GM18498 (cell line): ENCODE measurements around the gene RDH14.

Experiments used
- ATAC-seq: cut with Tn5 transposase; IDR thresholded peaks from one replicate; pipeline ENCODE4 v1.9.1; 2021; ENCODE audit warnings: mild to moderate bottlenecking, moderate library complexity; ENCODE audit not compliant: unreplicated experiment

The RDH14 gene, protein sequence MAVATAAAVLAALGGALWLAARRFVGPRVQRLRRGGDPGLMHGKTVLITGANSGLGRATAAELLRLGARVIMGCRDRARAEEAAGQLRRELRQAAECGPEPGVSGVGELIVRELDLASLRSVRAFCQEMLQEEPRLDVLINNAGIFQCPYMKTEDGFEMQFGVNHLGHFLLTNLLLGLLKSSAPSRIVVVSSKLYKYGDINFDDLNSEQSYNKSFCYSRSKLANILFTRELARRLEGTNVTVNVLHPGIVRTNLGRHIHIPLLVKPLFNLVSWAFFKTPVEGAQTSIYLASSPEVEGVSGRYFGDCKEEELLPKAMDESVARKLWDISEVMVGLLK

DNA sequence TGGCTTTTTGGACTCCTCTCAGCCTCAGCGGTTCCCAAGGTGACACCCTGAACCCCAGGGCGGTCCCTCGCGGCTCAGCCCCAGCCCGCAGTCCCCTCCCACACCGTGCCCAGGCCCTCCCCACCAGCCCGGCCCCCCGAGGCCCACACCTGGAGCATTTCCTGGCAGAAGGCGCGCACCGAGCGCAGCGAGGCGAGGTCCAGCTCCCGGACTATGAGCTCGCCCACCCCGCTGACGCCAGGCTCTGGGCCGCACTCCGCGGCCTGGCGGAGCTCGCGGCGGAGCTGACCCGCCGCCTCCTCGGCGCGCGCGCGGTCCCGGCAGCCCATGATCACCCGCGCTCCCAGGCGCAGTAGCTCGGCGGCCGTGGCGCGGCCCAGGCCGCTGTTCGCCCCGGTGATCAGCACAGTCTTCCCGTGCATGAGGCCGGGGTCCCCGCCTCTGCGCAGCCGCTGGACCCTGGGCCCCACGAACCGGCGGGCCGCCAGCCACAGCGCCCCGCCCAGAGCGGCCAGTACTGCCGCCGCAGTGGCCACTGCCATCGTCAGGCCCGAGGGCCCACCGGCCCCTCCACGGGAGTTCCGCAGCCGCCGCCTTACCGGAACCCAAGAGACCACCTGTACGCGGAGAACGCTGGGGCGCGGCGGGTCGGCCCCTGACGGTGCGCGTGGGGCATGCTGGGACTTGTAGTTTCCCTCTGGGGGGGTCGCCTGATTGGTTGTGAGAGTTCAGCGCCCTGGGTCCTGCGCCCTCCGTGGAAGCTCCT lies at the start of gene RDH14:
Gene RDH14, minus strand, starts transcription at position 623 of the 766 bp plus-strand sequence. Its CDS starts 81 bp downstream, at position 542.
- peak; percentile 94 for ATAC-seq

DNA sequence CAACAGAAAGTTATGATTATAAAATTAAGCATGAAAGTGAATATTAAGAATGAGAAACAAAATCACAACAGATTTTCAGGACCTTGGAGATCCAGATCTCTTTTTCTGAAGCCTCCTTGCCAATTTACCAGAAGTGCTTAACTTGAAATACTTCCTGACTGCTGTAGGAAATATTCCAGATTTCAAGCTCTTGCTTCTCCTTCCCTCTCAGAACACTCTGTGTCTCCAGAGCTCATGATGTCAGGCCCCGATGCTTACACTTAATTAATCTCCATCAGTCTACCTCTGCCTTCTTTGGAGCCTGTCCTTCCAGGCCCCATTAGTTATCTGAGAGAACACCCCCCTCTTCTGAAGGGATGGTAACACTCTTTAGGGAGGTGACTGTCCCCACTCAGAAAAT lies 49.6 kb upstream of the RDH14 start:
- ATAC-seq = no peak

DNA sequence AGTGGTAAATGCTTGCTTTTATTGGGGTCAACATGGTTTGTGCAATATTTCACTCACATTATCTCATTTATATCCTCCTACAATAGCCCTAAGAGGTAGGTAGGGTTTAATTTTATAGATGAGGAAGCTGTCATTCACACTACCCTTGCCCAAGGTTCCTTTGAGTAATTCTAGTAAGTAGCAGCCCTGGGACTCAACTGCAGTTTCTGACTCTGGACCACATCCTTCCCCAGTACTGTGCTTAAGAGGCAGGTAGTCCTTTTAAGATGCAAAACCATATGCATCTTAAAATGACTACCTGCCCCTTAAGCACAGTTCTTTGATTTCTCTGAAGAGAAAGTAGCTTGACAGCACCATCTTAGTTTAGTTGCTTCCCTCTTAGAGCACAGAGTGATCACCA lies 44.7 kb upstream of the RDH14 start:
- ATAC-seq = no peak

DNA sequence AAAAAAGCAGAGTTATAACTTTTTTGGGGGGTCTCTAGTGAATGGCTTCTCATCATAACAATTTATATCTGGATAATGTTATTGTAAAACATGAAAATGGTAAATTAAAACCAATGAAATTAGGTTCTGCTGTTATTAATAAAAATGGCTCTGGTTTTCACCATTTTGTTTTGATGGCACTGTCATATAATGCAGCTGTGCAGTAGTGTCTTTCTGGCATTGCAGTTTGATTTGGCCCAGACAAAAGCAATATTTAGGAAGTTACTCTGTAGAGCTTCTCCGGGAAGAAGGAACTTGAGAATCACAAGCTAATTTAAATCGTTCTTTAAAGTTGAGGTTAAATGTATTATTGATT lies 44.1 kb upstream of the RDH14 start:
- ATAC-seq = no peak

DNA sequence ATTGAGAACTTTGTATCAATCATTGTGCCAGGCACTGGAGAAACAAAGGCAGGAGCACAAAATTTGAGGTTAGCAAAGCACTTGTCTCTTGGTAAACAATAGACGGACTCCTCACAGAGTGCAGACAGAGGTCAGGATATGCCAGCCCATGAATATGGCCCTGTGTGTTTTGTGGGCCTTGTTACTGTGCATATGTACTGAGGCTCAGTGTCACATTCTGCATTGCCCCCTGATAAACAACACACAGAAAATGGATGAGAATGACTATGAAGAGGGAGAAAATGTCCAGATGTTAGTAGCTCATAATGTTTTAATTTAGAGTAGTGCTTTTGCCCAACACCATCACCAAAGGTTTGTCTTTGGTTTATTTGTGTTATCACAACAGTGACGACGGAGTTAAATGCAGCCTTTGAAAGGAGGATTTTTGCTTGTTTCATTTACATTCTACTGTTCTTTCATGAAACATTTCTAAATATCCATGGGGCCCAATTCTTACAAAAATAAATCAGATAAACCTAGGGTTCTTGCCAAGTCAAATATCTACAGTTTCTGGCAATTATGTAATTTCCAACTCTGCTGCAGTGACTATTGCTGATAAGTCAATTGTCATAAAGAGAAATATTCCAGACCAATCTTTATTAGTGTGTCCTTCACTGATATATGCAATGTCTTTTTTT lies 43.5 kb upstream of the RDH14 start:
- no peak for ATAC-seq

DNA sequence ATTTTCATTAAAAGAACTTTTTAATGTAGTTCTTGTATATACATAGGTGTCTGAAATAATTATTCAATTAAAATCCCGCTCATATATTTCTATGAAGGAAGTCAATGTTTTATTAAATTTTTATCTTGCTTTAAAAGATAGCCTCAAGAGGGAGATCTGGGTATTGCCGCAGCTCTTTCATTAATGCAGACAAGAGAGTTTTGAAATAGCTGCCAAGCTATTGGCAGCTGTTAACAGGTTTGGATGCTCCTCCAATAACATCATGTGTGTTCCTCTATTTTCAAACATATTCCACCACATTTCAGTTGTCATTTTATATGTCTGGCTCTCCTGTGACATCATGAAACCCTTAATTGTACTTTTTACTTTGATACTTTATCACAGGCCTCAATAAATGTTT lies 41.8 kb upstream of the RDH14 start:
- ATAC-seq = no peak

DNA sequence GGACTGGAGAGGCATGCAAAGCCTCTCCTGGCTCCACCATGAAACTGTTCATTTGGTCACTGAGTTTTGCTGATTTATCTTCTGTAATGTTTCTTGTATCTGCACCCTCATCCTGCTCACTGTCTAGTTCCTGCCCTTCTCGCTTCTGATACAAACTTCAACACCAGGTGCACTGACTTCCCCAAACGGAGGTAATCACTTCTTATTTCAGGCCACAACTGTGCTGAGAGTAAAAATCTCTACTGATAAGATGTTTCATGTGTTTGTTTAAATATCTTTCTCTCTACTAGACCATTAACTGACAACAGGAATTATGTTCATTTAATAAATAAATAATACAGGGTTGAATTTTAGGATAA lies 39.8 kb upstream of the RDH14 start:
- ATAC-seq = no peak

DNA sequence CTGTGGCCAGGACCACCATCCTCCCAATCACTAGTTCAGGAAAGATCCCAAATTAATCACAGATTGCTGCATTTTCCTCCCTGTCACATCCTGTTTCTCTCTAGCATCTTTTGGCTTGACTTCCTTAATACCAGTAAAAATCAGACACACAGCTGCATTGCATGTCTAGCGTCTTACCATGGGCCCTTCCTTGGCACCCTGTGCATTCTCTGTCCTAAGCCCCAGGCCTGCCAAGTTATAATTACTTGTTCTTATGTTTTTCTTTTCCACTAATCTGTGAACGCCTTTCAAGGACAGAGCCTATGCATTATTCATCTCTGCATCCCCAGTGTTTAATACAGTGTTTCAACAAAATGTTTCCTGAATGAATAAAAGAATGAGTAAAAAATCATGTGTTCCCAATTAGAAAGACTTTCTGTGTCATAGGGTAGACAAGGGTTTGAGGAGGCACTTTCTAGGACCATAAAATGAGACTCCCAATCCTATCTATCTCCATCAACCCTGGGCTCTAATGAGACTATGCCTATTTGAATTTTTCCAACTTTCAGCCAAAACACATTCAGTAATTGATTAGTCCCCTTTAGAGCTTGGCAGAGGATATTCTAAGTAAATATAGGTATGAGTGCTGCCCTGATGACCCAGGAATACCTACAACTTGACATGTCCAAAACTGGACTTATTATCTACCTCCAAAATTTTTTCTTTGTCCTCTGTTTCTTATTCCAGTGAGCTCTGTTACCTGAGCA lies 39.2 kb upstream of the RDH14 start:
- no peak for ATAC-seq

DNA sequence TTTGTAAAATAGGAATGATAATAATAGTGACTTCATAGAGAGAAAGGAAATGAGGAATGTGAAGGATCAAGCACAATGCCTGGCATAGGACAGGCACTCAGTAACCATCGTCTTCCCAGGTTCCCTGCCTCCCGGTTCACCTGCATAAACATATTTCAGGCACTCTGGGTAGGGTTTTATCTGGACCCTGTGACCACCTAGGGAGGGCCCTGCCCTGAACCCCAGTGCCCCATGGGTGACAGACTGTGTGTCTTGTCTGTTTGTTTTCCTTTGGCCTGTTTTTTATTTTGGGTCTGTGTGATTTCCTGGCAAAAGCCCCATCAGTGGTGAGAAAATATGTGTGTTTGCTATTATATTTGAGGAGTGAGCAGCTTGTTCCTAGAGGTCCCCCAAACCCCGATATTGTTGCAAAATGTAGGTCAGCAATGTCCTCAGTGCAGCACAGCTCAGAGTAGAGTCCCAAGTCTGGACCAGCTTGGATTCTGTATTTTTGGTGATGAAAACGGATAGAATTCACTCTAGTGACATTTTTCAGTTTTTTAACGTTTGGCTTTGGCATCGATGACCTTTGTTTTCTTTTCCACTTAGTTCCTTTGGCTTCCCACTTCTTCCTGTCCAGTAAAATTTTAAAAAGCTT lies 38.5 kb upstream of the RDH14 start:
- ATAC-seq = no peak

DNA sequence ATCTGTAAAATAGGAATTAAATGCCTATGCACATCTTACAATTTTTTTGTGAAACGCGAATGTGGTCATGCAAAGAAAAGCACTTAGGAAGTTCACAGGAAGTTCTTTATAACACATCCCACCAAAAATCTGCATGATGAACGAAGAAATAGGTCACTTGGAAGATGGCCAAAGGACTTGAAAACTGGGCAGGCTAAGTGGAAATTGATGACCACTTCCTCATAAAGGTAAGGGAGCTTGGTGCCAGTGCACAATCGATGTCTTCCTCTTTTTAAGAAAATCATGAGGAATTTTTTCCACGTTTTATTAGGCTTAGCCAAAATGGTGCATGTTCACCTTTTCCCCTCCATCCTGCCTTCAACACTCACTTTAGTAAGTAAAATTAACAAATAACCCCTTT lies 37.2 kb upstream of the RDH14 start:
- ATAC-seq = no peak

DNA sequence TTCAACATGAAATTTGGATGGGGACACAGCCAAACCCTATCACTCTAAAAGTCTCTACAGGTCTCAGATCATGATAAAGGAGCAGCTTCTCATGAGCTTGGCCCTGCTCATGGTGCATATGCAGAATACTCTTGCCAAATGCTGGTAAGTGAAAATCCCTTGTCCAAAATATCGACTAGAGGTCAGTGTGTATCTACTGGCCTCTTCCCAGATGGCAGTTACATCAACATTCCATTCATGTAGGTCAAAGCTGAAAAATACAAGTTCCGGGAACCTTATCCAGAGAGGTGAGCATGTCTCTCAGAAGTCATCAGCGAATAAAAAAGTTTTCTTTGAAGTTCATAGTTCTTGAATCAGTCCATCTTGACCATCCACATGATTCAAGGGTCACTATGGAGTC lies 36.5 kb upstream of the RDH14 start:
- ATAC-seq = no peak

DNA sequence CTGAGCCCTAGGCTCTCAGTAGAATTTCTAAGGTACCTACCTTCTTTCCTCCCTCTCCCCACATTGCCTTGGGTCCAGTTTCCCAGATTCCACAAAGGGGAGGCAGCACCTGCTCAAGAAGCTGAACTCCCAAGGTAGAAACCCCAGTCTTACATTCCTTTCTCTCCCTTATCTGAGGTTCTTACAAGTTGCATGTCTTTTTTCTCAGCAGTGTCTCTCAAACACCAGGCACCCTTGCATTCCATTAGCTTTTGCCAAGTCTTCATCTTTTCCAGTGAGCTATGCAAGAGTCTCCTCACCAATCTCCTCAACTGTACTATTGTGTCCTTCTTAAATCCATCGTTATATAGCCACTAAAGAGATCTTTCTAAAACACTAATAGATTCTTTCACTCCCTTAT lies 33.0 kb upstream of the RDH14 start:
- ATAC-seq = no peak

DNA sequence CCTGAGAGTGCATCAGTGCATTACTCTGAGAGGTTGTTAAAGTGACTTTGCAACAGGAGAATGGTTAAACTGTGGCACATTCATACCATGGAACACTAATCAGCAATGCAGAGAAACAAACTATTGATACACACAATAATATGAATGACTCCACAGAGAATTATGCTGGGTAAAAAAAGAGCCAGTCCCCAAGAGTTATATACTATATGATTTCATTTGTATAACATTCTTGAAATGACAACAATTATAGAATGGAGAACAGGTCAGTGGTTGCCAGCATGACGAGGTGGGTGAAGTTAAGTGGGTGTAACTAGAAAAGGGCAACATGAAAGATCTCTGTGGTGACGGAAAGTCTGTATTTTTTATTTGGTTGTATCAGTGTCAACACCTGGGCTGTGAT lies 31.9 kb upstream of the RDH14 start:
- no peak for ATAC-seq

DNA sequence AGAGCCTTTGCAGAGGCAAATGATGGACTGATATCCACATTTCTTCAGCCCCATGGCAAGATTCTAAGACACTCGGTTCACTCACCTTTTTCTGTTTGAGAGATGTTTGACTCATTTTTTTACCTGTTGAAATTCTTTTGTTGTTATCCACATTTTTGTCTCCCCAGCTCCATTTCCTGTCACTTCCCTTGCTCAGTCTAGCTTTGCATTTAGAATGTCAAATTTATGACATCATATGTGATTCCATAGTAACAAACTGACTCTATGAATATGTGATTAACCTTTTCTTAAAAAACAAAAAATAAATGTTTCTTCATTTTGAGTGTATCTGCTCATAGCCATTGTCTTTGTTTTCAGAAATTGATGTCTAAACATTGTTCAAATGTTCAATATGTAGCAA lies 28.9 kb upstream of the RDH14 start, which contains the start of gene NT5C1B:
Gene NT5C1B, minus strand, starts transcription at position 216 of the 400 bp plus-strand sequence. Its CDS starts 101 bp downstream, at position 115.
- no peak for ATAC-seq

DNA sequence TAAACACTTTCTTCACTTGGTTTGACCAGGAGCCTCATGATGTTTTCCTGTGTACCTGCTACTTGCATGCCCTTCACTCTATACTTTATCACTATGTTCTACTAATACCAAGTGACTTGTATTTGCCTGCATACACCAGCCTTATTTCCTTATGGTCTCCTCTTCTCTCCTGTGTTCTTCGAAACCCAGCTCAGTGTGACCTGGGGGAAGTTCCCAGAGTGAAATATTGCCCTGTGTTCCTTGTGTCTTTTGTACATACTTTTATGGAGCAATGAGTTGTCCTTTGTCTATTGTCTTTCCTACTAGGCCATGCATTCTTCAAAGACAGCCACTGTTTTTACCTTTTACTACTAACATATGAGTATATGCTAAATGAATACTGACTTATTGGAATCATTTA lies 28.3 kb upstream of the RDH14 start:
- ATAC-seq = no peak

DNA sequence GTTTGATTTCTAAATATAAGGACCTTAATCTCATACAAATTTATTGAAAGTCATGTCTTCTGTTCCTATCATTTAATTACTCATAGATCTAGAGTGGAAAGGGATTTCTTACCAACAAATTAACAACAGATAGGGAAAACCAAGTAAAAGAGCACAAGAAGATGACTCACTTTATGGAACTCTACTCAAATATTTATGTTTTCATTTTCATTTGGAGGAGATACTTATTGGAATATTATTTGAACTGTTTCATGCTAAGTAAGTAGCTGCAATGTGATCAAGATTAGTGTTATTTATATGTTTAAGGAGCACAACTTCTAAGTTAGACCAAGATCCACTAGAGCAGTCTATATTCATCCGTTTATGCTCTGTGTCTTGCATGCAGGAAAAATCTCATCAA lies 27.6 kb upstream of the RDH14 start:
- ATAC-seq = no peak

DNA sequence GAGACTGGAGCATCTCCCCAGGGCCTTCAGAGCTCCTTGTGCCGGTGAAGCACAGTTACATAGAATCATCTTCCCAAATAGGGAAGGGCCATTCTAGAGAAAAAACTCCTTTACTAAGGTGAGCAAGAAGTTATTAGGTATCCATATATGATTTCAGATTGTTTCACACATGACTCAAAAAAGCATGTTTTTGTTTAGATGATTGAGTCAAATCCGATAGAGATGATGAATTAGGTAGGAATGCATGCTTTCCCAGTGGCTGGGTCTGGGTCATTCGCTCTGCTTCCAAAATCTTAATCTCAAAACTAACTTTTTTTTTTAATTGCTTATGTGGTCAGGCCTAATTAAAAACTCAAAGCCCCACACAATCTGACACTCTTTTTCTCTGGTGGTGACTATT lies 25.1 kb upstream of the RDH14 start:
- no peak for ATAC-seq

DNA sequence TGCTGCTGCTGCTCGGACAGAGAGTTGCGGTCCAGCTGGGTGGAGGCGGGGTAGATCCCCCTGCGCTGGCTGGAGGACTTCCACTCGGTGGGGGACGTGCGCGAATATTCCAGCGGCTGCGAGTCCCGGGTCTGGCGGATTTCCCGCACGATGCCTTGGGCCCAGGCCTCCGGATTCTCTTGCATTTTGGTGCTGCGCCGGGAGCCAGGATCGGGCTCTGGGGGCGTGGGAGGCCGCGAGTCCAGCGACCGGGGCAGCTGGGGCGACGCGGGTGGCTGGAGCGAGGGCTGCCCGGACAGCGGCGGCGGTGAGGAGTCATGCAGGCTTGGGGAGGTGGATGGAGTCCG lies 24.1 kb upstream of the RDH14 start:
- ATAC-seq = no peak

DNA sequence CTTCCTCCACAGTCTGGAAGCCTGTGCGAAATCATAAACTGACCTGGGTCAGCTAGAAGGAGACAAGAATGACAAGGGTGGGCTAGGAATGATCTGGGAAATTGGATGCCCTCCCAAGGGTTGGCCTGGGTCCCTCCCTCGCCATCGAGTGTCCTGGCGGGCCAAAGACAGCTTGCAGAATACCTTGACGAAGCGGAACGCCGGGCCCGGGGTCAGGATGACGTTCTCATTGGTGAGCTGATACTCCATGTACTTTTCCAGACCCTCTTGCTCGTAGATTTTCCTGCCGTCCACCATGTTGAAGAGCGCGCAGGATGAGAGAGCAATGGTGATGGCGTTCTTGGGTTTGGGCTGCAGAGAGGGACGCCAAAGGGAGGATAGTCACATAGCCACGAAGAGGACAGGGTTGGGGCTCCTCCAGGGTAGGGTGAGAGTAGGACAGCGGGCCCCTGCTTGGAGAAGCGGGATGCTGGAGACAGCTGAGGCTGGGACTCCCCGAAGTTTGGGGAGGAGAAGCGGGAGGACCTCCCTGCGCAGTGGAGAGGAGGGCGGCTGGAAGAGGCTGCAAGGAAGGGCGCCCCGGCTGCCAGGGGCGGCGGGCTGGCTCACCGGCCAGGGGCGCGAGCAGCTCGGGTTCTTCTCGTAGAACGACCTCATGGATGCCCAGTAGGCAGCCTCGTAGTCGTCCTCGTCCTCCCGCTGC lies 23.6 kb upstream of the RDH14 start:
- no peak for ATAC-seq

DNA sequence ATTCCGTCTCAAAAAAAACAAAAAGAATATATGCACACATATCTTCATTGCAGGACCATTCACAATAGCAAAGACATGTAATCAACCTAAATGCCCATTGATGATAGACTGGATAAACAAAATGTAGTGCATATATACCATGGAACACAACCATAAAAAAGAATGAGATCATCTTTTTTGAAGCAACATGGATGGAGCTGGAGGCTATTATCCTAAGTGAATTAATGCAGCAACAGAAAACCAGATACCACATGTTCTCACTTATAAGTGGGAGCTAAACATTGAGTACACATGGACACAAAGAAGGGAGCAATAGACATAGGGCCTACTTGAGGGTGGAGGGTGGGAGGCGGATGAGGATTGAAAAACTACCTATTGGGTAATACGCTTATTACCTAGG lies 20.2 kb upstream of the RDH14 start:
- ATAC-seq = no peak
